NAMALWA (cell line): ENCODE data around the gene TSPAN33.
"Not testable (repeated sequence)": the region's sequence is repeated elsewhere in the genome, so short reads cannot be mapped to it uniquely, and the experiment has no call there.

Source experiments
- DNase-seq: peaks from one replicate; pipeline ENCODE4 v3.0.0-alpha.2; 2015; ENCODE audit warnings: low spot score

TSPAN33 gene

GRCh38 chr7:129144095-129144833 is at the start of gene TSPAN33:
TSPAN33 (plus strand) TSS chr7:129144707; CDS start chr7:129144981, 274 bp downstream.
- DNase-seq, result peak; percentile 82

DNA sequence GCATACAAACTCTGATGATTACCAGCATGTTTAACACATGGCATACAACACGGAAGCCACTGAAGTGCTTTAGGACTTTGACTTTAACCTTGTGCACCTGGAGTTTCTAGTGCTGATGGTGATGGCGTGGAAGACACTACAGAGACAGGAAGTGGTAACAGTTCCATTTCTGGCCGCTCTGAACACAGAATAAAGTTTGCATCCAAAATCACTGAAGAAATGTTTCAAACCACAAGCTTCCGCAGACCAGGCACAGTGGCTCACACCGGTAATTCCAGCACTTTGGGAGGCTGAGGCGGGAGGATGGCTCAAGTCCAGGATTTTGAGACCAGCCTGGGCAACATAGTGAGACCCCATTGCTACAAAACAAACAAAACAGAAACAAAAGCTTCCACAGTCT is 49.2 kb upstream of the TSPAN33 start:
- peak; percentile 86 for DNase-seq

GRCh38 chr7:129098409-129099084 is 46.0 kb upstream of the TSPAN33 start:
- DNase-seq, result peak; percentile 25

GRCh38 chr7:129100827-129101166 is 43.7 kb upstream of the TSPAN33 start:
- DNase-seq, result no peak

- no peak for DNase-seq
These were observed 42.8 kb upstream of the TSPAN33 start for GRCh38 chr7:129101746-129102145.

GRCh38 chr7:129103561-129104324 is 40.8 kb upstream of the TSPAN33 start:
- no peak for DNase-seq

DNA sequence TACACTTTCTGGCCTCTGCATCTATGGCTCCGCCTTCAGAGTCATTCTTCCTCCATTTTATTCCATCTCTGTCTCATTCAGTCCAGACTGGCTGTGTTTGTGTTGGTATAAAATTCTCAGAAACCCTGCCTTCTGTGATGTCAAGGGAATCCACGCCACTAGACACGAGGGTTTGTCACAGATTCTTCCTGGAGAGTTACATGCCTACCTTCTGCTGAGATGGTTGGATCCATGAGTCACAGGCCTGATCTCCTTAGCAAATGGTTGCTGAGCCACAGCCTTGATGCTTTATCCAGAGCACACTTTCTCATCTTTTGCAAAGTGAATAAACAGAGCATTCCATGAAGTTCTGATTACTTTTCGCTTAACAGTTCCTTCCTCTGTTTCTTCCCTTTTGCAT is 35.9 kb upstream of the TSPAN33 start:
- DNase-seq, result no peak

DNA sequence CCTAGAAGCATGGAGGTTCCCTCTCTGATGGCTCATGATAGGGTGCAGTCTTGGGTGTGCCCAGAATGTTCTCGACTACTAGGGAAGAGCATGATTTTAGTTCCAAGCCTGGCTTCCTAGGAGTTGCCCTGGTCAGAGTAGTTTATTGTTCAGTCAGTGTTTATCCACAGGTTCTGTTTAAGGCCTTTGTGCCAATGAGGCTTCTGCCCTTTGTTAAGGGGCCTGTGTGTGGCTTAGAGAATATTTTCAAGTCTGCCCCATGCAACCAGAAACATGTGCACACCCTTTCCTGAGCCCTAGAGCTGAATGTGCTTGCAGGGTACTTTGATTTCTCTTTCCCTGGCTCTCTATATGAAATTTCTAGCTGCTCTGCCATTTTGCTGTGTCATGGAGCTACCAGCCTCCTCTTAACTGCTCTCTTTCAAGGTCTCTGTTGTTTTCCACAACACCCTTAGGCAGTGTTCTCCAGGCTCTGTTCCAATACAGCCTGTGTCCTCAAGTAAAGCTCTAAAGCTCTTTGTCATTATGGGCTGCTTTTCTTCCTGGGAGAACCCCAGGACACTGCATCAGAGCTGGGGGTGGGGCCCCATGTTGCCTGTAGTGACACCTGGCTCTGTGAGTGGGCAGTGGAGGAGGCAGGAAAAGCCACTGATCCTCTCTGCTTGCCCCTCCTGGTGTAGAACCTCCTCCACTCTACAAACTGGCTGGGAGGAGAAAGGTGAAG is 34.1 kb upstream of the TSPAN33 start:
- DNase-seq, result no peak

DNA sequence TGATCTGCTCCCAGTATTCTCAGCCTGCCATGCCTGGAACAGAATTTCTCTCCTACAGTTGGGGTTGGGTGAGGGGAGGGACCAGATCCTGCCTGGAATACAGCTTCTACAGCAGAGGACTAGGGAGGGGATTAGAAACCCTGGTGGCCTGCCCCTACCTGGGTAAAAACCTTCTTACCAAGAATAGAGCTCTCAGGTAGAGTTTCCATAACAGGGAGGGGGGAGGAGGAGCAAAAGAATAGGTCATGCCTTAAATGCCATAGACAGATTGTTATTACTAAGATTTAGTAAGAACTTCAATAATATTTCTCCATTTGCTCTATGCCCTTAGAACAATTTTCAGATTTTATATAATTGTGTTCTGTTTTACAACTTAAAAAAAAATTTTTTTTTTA is 33.5 kb upstream of the TSPAN33 start:
- no peak for DNase-seq

GRCh38 chr7:129115676-129116075 is 28.8 kb upstream of the TSPAN33 start:
- DNase-seq, result no peak

GRCh38 chr7:129118182-129118581 is 26.3 kb upstream of the TSPAN33 start:
- DNase-seq, result no peak

DNA sequence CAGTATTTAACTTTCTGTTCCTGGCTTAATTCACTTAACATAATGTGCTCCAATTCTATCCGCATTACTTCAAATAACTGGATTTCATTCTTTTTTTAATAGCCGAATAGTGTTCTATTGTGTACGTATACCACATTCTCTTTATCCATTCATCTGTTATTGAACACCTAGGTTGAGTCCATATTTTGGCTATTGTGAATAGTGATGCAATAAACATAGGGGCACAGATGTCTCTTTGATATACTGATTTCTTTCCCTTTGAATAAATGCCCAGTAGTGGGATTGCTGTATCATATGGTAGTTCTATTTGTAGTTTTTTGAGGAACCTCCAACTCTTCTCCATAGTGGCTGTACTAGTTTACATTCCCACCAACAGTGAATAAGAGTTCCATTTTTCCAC is 25.5 kb upstream of the TSPAN33 start:
- no peak for DNase-seq

DNA sequence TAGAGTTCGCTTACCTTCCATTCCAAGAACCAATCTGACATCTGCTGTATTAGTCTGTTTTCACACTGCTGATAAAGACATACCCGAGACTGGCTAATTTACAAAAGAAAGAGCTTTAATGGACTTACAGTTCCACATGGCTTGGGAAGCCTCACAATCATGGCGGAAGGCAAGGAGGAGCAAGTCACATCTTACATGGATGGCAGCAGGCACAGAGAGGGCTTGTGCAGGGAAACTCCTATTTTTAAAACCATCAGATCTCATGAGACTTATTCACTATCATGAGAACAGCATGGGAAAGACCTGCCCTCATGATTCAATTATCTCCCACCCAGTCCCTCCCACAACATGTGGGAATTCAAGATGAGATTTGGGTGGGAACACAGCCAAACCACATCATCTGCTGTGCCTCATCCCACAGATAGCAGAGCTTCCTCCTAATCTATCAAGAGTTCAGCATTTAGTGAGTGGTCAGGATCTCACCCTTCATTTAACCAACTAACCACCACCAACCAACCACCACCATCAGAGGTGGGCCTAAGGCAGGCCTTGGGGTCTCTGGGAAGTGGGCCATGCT is 22.9 kb upstream of the TSPAN33 start:
- not testable (repeated sequence) for DNase-seq

DNA sequence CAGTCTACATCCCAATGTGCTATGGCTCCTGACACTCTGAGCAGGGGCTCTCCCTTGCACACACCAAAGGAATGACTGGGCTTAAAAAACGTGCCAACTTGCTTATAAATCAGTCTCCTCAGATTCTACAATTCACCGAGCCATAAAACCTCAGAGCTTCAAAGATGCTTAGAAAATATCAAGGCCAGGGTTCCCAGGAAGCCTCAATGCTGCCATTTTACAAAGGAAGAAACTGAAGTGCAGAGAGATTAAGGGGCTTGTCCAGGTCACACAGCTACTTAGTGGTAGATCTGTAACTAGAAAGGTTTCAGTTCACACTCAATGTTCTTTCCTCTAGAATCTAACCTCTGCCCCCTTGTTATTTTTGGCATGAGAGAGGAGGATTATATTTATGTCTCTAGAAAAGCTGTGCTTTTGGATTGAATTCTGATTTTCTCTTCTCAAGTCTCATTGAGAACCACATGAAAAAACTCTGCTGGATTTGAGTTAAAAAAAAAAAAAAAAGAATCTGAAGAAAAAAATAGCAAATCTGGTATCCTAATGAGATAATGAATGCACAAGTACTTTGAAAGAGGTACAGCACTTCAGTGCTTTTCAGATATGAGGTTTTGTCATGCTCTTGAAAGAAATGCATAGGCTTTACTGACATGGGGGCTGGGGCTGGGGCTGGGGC is 22.3 kb upstream of the TSPAN33 start:
- no peak for DNase-seq

GRCh38 chr7:129122751-129123509 is 21.6 kb upstream of the TSPAN33 start:
- DNase-seq, result no peak

GRCh38 chr7:129123510-129123857 is 21.0 kb upstream of the TSPAN33 start:
- no peak for DNase-seq

- no peak for DNase-seq
These were observed 18.2 kb upstream of the TSPAN33 start for GRCh38 chr7:129126314-129126713.

- DNase-seq, result no peak
These were observed 17.4 kb upstream of the TSPAN33 start for GRCh38 chr7:129127154-129127553.

GRCh38 chr7:129127601-129128000 is 16.9 kb upstream of the TSPAN33 start:
- no peak for DNase-seq

DNA sequence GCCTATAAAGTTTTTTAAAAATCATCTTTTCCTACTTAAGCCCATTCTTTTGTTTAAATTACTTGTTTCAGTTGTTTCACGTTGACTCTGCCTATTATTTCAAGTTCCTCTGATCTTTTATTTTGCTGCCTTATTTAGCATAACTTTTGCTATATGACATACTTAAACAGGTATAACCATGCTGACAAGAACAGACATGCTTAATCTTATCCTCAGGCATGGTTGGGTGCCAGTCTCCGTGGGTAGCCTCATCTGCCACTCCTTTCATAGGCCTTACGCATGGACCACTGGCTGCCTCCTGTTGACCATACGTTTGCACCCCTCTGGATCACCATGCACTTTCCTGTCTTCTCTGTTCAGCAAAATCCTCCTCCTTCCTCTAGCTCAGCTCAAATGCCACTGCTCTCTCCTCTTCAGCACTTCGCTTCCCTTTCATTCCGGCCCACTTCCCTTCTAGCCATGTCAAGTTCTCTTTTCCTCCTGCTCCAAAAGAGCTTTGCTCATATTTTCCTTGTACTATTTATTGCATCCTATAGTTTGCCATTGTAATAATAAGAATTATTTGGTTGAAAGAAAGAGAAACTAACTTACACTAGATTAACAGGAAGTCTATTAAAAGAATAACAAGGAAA is 10.0 kb upstream of the TSPAN33 start:
- DNase-seq, result no peak
